ENCODE data around the gene AFMID. TPM values are rescaled to one million over a fixed set of nuclear protein-coding genes. Genes with fewer than 3 reads are reported as not detected.

Gene AFMID
- total and polyA plus RNA-seq, 2 of the 13 experiments (the other 11 are each of a cell fraction or from before 2014, with no cell fraction given) = 249 to 270 TPM

DNA sequence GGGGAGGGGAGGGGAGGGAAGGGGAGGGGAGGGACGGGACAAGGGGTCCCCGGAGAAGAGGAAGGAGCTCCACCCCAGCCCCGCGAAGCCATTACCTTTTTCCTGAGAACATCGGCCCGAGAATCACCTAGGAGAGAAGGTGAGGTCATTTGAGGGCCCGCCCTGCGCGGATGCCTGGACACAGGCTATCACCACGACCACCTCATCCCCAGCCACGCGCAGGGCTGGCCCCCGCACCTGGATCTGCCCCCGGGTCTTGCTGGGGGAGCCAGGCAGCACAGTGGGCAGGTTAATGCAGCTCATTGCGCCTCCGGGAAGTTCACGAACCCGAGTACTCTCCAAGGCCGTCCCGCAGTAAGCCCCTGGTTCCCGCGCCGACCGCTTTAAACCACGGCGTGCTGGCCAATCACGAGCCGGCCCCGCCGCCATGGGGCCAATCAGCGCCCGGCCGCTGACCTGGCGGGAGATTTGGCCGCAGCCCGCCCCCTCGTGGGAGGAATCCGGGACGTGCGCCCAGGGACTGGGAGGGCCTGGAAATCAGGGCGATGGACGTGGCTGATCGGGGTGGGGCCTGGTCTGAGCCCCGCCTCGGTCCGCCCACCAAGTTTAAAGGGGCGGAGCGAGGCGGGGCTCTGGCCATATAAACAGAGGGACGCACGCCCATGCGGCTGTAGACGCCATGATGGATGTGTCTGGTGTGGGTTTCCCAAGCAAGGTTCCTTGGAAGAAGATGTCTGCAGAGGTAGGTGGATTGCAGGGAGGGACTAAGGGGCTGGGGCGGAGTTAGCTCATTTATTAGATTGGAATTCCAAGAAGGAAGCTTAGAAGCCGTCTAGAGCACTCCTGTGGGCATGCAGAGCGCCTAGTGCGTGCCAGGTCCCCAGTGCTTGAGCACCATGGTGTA lies at the start of gene AFMID, which contains the start of gene TK1 (continued):
- TF ChIP-seq TP53 (CRISPR knock-in tag; conservative IDR thresholded peaks at IDR 0.05) = 0 out of 2 replicates have a peak, but pooled peaks have one; percentile 66
- TF ChIP-seq LCORL (IDR thresholded peaks at IDR 0.05) = no peak
- peak; percentile 92 for TF ChIP-seq LCORL (CRISPR knock-in tag; IDR thresholded peaks at IDR 0.05)
- peak; percentile 97 for TF ChIP-seq ZNF841 (CRISPR knock-in tag; IDR thresholded peaks at IDR 0.05; ENCODE audit: borderline replicate concordance)
- TF ChIP-seq CHCHD3 (CRISPR knock-in tag; IDR thresholded peaks at IDR 0.05) = peak; percentile 99
- TF ChIP-seq MTA3 (CRISPR knock-in tag; IDR thresholded peaks at IDR 0.05) = no peak
- no peak for TF ChIP-seq ARNT (IDR thresholded peaks at IDR 0.05)
- TF ChIP-seq, protein P1, sequence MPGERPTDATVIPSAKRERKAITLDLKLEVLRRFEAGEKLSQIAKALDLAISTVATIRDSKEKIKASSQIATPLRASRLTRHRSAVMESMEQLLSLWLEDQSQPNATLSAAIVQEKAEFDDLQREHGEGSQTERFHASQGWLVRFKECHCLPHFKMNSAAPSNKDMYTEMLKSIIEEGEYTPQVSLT (CRISPR knock-in tag; IDR thresholded peaks at IDR 0.05; ENCODE audit: borderline replicate concordance, low read depth) = peak; percentile 95; the same call in 1 of the 2 replicates
- no peak for TF ChIP-seq KAT2B (IDR thresholded peaks at IDR 0.05; ENCODE audit: borderline replicate concordance, low read depth, low read length)
- no peak for TF ChIP-seq SUZ12 (IDR thresholded peaks at IDR 0.05; ENCODE audit: low read depth, low read length)
- TF ChIP-seq, protein P2, sequence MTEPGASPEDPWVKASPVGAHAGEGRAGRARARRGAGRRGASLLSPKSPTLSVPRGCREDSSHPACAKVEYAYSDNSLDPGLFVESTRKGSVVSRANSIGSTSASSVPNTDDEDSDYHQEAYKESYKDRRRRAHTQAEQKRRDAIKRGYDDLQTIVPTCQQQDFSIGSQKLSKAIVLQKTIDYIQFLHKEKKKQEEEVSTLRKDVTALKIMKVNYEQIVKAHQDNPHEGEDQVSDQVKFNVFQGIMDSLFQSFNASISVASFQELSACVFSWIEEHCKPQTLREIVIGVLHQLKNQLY (CRISPR knock-in tag; IDR thresholded peaks at IDR 0.05) = peak; percentile 79; the same call in 1 of the 2 replicates
- TF ChIP-seq RBFOX2 (IDR thresholded peaks at IDR 0.05; ENCODE audit: low read depth, low read length) = peak; percentile 81
- TF ChIP-seq ZNF589 (CRISPR knock-in tag; conservative IDR thresholded peaks at IDR 0.05) = peak; percentile 99
- peak; percentile 100 for TF ChIP-seq SMYD3 (CRISPR knock-in tag; IDR thresholded peaks at IDR 0.05)
- peak; percentile 91 for TF ChIP-seq HOXA3 (CRISPR knock-in tag; IDR thresholded peaks at IDR 0.05)
- TF ChIP-seq ZBTB42 (CRISPR knock-in tag; IDR thresholded peaks at IDR 0.05) = peak; percentile 80; the same call in 1 of the 2 replicates
- TF ChIP-seq, protein P3, sequence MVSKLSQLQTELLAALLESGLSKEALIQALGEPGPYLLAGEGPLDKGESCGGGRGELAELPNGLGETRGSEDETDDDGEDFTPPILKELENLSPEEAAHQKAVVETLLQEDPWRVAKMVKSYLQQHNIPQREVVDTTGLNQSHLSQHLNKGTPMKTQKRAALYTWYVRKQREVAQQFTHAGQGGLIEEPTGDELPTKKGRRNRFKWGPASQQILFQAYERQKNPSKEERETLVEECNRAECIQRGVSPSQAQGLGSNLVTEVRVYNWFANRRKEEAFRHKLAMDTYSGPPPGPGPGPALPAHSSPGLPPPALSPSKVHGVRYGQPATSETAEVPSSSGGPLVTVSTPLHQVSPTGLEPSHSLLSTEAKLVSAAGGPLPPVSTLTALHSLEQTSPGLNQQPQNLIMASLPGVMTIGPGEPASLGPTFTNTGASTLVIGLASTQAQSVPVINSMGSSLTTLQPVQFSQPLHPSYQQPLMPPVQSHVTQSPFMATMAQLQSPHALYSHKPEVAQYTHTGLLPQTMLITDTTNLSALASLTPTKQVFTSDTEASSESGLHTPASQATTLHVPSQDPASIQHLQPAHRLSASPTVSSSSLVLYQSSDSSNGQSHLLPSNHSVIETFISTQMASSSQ (IDR thresholded peaks at IDR 0.05; ENCODE audit: low read depth) = no peak
- TF ChIP-seq, protein P3 (CRISPR knock-in tag; IDR thresholded peaks at IDR 0.05; ENCODE audit: borderline replicate concordance) = peak; percentile 28; the same call in 1 of the 2 replicates
- TF ChIP-seq AGO1 (IDR thresholded peaks at IDR 0.05; ENCODE audit: low read depth, low read length, poor library complexity, severe bottlenecking) = peak; percentile 55
- no peak for TF ChIP-seq NFE2L2 (IDR thresholded peaks at IDR 0.05; ENCODE audit: low read length)
- peak; percentile 95; the same call in 1 of the 2 replicates for TF ChIP-seq ZNF510 (CRISPR knock-in tag; IDR thresholded peaks at IDR 0.05; ENCODE audit: low read depth)
- 0 out of 2 replicates have a peak, but pooled peaks have one; percentile 28 for TF ChIP-seq ZNF598 (CRISPR knock-in tag; IDR thresholded peaks at IDR 0.05; ENCODE audit: borderline replicate concordance)
- TF ChIP-seq, protein P4, sequence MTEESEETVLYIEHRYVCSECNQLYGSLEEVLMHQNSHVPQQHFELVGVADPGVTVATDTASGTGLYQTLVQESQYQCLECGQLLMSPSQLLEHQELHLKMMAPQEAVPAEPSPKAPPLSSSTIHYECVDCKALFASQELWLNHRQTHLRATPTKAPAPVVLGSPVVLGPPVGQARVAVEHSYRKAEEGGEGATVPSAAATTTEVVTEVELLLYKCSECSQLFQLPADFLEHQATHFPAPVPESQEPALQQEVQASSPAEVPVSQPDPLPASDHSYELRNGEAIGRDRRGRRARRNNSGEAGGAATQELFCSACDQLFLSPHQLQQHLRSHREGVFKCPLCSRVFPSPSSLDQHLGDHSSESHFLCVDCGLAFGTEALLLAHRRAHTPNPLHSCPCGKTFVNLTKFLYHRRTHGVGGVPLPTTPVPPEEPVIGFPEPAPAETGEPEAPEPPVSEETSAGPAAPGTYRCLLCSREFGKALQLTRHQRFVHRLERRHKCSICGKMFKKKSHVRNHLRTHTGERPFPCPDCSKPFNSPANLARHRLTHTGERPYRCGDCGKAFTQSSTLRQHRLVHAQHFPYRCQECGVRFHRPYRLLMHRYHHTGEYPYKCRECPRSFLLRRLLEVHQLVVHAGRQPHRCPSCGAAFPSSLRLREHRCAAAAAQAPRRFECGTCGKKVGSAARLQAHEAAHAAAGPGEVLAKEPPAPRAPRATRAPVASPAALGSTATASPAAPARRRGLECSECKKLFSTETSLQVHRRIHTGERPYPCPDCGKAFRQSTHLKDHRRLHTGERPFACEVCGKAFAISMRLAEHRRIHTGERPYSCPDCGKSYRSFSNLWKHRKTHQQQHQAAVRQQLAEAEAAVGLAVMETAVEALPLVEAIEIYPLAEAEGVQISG (CRISPR knock-in tag; IDR thresholded peaks at IDR 0.05) = peak; percentile 80

All from HepG2 (cell line).